CD4-positive, alpha-beta T cell treated with Interleukin-6 at 100 ng/mL for 8 hours (primary cell): Measurements from ENCODE around the gene SERF2.

ENCODE experiments used
- DNase-seq: peaks from one replicate; pipeline ENCODE4 v3.0.0-alpha.2; 2020; ENCODE audit warnings: mixed read lengths, low spot score

The SERF2 gene

DNA sequence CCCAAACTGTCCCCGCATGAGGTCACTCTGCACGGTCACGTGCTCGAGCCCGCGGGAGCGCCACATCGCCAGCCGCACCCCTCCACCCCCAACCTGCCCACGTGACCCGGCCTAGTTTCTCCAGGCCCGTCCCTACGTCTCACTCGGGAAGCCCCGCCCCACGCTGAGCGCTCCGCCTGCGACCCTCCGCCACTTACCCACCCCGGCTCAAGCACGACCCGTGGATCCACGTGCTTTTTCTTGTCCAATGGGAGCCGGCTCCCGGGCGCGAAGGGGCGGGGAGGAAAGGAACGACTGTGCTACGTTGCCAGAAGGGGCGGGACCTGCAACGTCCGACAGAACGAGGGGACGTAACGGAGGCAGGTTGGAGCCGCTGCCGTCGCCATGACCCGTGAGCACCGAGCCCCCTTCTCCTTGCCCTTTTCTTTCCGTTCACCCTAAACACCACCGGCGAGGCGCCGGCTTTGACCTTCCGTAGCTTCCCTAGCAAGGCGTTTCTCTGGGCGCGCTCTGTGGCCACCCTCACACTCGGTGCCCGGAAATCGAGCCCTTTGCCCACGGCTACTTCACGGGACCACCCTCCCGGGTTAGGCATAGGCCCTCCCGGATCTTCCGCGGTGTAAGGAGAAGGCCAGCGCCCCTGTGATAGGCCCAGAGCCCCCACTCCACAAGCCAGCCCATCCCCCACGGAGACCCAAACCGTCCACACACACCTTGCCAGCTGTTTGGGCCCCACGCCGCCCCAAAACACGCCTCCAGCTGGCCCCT, at the start of gene SERF2:
Gene SERF2 (plus strand): TSS at position 328 of the 768 bp plus-strand sequence. CDS start 57 bp downstream, at position 385.
- DNase-seq = peak; percentile 100

DNA sequence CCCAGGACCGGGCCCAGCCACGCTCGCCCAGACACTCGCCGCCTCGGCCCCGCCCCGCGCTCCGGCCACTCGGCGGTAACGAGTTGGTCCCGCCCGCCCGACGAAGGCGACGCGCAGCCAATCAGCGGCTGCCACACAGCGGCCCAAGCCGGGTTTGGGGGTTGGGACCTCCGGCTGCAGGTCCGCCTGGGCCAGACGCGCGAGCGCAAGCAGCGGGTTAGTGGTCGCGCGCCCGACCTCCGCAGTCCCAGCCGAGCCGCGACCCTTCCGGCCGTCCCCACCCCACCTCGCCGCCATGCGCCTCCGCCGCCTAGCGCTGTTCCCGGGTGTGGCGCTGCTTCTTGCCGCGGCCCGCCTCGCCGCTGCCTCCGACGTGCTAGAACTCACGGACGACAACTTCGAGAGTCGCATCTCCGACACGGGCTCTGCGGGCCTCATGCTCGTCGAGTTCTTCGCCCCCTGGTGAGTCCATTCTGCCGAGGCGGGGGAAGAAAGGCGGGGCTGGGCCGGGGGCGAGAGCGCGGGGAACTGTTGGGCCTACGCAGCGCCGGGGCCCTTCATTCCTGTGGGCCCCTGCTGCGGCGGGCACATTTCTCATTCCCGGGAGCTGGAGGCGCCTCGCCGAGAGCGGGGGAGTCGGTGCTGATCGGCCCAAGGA, 45.7 kb upstream of the SERF2 start, which contains the start of gene PDIA3:
Gene PDIA3 (plus strand): TSS at position 194 of the 658 bp plus-strand sequence. CDS start 102 bp downstream, at position 296.
- DNase-seq = peak; percentile 82

GRCh38 chr15:43746903-43747309, 45.2 kb upstream of the SERF2 start:
- DNase-seq = peak; percentile 3

DNA sequence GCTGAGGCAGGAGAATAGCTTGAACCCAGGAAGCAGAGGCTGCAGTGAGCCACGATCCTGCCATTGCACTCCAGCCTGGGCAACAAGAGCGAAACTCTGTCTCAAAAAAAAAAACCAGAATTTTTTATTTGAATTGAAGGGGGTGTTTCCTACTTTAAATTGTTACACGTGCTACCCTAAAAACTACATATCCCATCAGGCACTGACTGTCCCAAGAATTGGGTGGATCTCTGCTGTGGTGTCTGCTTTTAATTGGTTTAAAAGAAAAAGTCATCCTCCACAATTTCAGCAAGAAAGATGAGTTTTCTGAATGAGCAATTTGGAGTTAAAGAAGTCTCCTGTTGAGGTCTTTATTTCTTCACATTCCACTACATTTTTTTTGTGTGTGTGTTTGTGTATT, 43.7 kb upstream of the SERF2 start:
- peak; percentile 29 for DNase-seq

- DNase-seq = peak; percentile 59
Observed at GRCh38 chr15:43749690-43750345, 42.3 kb upstream of the SERF2 start.

DNA sequence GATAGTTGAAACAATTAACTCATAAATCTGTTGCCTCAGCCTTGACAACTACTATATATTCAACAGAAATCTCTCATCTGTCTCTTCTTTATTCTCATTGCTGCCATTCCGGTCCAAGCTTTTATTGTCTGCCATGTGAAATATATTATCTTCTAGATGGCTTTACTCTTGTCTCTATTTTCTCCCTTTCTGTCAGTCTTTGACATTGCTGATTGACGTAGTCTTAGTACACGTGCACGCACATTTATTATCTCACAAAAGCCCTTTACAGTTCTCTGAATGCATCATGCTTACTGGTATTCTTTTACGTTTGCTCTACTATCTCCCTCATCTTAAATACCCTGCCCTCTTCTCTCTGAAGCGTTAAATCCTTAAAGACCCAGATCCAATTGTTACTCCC, 40.2 kb upstream of the SERF2 start:
- DNase-seq = no peak

DNA sequence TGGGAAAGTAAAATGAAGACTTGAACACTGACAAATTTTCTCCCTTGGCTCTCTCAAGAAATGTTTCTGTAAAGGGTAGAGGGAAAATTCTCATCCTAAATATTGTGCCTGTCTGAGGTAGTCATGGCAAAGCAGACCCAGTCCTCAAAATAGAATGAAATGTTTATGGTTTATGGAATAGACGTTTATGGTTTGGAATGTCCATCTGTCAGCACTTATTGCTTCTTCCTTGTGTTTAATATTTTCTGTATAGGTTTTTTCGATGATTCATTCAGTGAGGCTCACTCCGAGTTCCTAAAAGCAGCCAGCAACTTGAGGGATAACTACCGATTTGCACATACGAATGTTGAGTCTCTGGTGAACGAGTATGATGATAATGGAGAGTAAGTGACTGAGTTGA, 29.3 kb upstream of the SERF2 start:
- DNase-seq = no peak

GRCh38 chr15:43763819-43764446, 28.2 kb upstream of the SERF2 start:
- DNase-seq = no peak

DNA sequence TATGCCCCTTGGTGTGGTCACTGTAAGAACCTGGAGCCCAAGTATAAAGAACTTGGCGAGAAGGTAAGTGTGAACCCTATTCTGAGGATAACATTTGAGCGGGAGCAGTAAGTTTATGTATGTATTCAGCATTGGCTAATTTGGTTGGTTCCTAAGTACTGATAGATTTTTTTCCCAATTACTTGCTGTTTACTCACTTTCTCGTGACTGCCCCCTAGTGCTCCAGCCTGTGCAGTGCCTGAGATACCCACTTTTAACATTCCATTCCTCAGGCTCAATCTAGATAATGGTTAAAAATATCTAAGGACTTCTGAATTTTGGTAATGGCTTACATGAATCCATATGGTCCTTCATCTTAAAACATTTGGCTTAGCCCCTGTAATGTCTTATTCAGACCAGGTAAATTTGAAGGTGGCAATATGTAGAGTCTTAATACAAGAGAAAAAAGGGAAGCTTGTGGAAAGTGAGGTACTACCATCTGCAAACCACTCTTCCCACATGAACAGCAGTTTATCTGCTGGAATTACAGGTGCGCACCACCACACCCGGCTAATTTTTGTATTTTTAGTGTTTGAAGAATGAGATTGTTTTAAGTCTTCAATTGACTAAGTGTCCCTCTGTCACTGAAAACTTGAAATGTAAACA, 22.4 kb upstream of the SERF2 start:
- DNase-seq = peak; percentile 53

DNA sequence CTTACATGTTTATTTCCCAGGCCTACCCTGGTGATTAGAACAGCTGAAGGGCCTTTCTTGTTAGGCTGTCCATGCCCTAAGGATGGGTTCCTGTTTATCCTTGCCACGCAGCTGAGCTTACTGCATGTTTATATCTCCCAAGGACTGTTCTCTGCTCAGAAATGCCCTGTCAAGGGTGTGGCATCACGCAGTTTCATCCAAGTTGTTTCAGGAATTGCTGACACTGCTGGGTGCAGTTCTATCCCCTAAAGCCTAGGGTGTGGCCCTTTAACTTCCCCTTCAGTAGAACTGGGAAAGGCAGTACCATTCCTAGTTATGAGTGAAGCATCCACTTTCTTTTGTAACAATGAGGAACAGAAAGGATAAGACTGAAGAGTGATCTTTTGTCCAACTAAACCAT, 20.3 kb upstream of the SERF2 start:
- DNase-seq = no peak

- DNase-seq = no peak
Observed at GRCh38 chr15:43772624-43773023, 19.5 kb upstream of the SERF2 start.

GRCh38 chr15:43774062-43774461, 18.1 kb upstream of the SERF2 start:
- DNase-seq = no peak

GRCh38 chr15:43775411-43775965, 16.6 kb upstream of the SERF2 start:
- DNase-seq = no peak

GRCh38 chr15:43776101-43776717, 15.9 kb upstream of the SERF2 start:
- DNase-seq = no peak

DNA sequence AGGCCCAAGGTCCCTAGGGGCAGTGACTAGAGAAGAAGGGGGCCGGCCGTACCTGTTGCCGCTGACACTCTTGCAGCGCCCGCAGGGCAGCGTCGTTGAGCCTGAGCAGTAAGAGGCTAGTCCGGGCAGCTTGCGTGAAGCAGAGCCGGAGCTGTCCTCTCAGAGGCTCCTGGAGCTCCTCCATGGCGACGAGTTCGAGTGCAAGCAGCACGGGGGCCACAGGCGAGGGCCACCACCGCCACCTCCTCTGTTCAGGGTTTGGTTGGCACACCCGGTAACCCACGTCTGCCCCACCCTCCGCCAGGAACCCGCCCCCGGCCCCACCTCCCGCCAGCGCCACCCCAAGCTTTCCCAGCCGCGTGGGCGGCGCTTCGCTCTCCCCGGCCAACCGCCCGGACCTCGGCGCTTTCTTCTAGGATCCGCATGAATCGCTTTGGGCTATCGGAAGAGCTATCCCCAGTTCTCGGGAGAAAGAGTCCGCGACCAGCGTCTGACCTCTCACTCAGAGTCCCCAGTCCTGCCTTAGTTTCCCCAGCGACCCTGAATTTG, 15.3 kb upstream of the SERF2 start, which contains the start of gene ELL3:
Gene ELL3 (minus strand): TSS at position 249 of the 549 bp plus-strand sequence. CDS start 65 bp downstream, at position 184.
- DNase-seq = peak; percentile 81

DNA sequence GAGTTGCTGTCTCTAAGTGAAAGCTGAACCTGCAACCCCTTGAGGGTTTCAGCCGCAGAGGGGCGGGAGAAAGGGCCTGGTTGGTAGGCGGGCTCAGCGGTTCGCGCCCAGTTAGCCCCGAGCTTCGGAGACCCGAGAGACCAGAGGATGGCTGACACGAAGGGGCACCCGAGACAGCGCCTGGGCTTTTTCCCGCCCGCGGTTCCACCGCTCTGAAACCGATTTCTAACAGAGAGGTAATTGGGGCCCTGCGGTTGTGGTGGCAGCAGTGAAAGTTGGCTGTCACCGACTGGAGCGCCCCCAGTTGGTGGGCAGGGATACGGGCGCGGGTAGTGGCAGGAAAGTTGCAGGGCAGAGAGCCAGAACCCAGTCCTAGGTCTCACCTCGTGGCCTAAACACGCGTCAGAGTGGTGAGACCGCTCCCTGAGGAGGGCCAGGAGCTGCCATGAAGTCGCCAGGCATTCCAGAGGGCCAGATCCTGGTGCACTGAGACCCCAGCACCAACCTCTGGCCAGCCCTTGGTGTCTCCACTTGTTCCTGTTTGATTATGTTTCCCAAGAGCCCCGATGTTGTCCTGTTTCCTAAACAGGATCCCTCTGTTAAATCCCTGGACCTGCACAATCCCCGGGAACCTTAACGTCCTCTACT, 14.7 kb upstream of the SERF2 start:
- peak; percentile 73 for DNase-seq

GRCh38 chr15:43779016-43779415, 13.1 kb upstream of the SERF2 start:
- no peak for DNase-seq

DNA sequence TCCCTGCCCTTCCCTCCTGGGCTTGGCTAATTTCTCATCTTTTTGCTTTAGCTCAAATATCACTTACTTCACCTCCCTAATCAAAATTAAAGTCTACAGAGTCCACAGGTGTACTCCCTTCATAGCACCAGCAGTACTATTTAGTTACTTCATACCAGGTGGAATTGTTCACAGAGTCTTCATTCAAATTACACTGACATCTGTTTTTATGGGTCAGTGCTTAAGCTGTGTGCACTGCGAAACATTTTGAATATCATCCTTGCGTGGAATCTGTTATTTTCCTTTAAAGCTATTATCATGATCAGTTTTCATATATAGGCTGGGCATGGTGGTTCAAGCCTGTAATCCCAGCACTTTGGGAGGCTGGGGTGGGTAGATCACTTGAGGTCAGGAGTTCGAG, 2.7 kb upstream of the SERF2 start:
- no peak for DNase-seq

DNA sequence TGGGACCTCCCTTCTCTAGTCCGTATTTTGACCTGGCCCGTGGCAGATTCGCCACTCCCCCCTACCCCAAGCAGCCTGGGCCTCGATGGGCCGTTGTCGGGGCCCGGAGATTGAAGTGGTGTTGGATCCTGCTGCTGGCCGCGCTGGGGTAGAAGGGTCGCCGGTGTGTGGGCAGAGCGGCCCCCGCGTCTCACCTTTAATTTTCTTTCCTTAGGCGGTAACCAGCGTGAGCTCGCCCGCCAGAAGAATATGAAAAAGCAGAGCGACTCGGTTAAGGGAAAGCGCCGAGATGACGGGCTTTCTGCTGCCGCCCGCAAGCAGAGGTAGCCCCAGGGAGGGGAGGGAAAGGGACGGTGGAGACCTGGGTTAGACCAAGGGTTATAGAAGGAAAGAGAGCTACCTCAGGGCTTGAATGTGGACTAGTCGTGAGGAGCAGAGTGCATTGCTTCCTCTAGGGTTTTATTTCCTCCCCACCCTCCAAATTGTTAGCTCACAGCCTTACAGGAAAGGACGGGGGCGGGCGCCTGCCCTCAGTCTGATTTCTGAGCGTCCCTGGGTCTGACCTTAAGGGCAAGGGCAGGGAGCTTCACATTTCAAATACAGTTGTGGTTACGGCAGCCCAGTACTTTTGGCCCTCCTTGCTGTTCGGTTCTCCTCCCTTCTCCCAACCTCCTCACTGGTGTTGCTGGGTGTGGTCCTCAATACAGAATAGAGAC, 799 bp downstream of the SERF2 start:
- peak; percentile 25 for DNase-seq
